Measurements from ENCODE around the gene ZCCHC24.

ZCCHC24 gene

DNA sequence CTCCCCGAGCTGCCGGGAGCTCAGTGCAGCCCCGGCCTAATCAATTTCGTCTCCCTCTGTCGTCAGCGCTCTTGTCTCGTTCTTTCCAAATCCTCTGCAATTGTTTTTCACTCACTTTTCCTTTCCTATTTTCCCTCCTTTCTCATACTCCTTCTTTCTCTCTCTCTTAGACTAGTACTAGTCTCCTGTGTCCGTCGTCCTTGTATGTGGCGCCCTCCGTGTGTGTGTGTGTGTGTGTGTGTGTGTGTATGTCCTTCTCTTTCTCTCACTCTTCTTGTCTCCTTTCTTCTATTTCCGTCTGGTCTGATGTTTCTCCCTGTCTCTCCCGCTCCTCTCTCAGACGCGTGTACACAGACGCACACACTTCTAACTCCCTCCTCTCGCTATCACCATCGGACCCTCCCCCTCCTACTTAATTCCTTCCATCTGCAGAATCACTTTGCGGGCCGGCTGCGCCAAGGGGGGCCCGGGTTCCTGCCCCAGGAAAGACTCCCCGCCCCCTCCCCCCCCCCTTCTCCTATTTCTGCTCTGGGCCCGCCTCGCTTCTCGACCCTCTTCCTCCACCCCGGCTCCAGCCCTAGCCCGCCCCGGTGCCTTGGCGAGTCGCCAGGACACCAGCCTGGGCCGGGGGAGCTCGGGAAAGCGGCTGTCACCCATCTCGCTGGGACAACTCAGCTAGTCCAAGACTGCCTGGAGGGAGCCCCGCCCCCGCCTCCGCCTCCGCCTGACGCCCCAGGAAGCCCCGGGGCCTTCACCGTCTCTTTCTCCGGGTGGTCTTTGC lies 743 bp upstream of the ZCCHC24 start:
- no peak for DNase-seq (ENCODE audit: low spot score)

DNA sequence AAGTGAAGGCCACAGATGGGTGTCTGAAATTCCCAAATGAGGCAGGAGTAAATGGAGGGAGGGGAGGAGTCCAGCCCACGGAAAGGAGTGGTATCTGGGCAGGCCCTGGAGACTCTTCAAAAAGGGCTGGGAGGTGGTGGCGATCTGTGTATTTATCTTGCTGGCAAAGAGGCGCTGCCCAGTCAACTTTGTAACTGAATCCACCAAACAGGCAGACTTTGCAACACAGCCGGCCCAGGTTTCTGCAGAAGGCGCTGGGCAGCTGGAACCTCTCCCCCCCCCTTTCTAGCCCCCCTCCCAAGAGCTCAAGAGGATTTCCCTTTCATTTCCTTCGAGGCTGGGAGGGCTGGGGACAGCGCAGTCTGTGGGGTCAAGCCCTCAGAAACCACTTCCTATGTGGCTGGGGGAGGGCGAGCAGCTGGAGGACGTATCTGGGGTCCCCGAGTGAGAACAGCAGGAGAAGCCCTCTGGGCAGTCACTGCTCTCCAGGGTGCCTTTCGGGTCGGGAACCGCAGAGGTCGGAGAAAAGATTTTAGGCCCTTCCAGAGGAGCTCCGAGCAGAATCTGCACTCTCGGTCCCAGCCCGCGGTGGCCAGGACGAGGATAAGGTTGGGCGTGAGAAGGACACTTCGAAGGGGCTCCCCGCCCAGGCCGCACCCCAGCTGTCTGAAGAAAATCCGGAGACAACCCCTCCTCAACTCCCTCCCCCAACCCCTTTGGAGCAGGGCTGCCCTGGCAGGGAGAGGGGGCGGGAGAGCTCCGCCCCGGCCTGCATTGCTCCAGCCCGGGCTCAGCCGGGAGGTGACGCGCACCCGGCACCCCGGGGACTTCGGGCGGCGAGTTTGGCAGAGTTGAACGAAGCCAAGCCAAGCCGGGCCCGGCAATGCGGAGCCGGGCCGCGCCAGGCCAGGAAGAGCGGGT lies 965 bp downstream of the ZCCHC24 start:
- peak; percentile 74 for DNase-seq (ENCODE audit: low spot score)

DNA sequence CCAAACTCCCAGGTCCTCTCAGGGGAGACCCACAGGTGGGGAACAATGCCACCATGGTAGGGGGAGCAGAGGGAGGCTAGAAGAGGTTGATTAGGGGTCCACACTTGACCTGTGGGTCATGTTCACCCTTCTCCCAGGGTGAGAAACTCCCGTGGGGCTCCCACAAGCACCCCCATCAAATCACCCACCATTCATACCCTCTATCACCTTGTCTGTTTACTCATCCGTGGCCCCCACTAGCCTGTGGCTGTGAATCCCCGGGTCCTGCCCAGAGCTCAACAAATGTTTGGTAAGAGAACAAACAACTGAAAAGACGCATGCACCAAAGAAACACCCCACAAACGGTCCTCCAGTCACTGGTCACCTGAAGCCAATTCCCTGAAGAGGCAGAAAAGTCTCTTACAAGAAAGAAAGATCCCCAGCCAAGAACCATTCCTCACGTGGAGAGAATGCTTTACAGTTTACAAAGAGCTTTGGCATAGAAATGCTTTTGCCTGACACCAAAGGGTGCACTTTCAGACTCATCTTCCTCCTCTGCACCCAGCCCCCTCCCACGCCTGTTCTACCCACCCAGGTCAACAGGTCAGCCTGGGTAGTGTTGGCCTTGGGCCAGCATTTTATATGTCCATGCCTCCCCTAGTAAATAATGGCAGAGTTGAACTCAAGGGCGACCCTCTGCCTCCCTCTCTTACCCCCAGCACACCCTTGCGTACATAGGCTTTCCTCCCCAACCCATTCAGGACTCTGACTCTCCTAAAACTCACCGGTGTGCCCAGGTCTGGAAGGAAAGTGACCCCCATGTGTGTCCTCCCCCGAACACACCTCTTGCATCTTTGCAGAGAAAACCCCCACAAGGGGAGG lies 1.9 kb downstream of the ZCCHC24 start:
- no peak for DNase-seq (ENCODE audit: low spot score)

GRCh38 chr10:79442171-79443040 lies 3.0 kb downstream of the ZCCHC24 start:
- DNase-seq (ENCODE audit: low spot score) = no peak

DNA sequence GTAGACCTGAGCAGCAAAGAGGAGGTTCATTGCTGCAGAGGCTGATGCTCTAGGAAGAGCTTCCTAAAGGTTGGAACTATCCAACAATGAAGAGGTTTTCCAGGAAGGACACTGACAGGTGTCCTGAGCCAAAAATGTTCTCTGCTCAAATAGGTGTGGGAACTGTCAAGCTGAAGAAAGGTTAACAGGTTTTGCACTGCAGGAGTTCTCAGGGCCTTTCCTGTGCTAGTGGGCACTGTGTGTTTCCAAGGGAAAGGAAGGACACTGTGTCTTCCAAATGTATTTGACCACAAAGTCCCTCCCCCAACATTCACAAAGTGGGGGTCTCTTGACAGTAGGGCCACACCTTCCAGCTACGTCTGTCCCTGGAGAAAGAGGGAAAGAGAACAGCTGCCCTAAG lies 4.0 kb downstream of the ZCCHC24 start:
- no peak for DNase-seq (ENCODE audit: low spot score)

- no peak for DNase-seq (ENCODE audit: low spot score)
These were observed 5.1 kb downstream of the ZCCHC24 start for GRCh38 chr10:79440281-79440680.

DNA sequence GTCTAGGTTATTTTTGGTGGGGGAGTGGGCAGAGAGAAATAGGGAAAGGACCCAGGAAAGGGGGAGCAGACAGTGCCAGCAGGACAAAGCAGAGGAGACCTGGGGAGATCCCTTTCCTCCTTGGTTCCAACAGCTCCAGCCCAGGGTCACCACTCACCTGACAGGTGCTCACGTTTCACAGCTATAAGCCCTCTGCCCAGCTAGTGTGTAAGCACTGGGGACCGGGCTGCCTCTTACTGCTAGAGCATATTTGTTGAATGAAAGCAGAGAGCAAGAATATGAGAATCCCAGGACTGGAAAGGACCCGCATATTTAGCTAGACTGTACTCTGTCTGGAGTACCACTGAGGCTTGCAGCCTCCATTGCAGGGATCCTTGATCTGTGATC lies 6.7 kb downstream of the ZCCHC24 start:
- no peak for DNase-seq (ENCODE audit: low spot score)

GRCh38 chr10:79438021-79438698 lies 7.3 kb downstream of the ZCCHC24 start:
- no peak for DNase-seq (ENCODE audit: low spot score)

GRCh38 chr10:79437111-79437814 lies 8.2 kb downstream of the ZCCHC24 start:
- no peak for DNase-seq (ENCODE audit: low spot score)

- no peak for DNase-seq (ENCODE audit: low spot score)
These were observed 8.6 kb downstream of the ZCCHC24 start for GRCh38 chr10:79436850-79437103.

- no peak for DNase-seq (ENCODE audit: low spot score)
These were observed 9.2 kb downstream of the ZCCHC24 start for GRCh38 chr10:79436066-79436849.

DNA sequence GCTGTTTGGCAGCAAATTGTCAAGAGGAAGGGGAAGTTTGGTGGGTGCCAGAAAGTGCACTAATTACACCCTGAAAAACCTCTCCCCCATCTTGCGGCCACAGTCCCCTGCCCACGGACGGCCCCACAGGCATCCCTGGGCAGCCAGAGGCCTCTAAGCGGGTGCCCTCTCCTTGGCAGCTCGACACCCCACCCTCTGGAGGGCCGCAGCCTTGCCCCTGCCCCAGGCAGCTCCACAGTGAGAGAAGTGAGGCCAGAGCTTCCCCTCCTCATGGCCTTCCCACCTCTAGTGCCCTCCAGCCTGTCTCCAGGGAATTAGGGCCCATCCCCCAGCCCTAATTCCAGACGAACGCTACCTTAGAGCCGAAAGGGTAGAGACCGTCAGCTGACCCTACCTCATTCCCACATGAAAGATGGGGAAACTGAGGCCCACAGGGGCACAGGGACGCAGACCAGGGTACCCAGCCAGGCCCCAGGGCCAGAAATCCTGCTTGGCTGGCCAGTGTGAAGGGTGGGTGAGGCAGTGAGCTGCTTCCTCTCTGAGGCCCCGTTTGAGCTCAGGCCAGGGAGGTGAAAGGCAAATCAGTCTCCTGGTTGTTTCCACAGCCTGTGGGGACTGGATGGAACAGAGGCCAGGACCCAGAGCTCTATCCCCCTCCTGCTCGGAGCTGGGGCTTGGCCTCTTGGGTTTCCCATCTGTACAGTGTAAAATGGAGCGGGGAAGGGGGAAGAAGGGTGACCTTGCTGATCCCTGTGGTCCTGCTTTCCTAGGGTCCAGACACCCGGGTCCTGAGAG lies 10.0 kb downstream of the ZCCHC24 start:
- no peak for DNase-seq (ENCODE audit: low spot score)

DNA sequence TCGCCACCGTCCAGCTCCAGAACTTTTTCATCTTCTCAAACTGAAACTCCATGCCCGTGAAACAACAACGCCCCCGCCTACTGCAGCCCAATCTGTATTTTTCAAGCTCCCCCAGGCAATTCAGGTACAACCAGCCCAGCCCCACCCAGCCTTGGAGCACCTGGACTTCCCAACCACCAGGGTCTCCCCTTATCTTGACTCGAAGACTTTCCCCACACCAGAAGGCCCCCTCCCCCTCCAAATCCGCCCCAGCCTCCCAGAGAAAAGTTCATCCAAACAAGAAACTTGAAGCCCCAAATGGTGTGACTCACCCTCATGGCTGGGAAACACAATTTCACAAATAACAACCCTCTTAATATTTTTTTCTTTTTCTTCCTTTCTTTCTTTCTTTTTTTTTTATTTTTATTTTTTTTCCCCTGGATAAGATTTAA lies 10.6 kb downstream of the ZCCHC24 start:
- DNase-seq (ENCODE audit: low spot score) = no peak

GRCh38 chr10:79434223-79434687 lies 11.2 kb downstream of the ZCCHC24 start:
- DNase-seq (ENCODE audit: low spot score) = no peak

DNA sequence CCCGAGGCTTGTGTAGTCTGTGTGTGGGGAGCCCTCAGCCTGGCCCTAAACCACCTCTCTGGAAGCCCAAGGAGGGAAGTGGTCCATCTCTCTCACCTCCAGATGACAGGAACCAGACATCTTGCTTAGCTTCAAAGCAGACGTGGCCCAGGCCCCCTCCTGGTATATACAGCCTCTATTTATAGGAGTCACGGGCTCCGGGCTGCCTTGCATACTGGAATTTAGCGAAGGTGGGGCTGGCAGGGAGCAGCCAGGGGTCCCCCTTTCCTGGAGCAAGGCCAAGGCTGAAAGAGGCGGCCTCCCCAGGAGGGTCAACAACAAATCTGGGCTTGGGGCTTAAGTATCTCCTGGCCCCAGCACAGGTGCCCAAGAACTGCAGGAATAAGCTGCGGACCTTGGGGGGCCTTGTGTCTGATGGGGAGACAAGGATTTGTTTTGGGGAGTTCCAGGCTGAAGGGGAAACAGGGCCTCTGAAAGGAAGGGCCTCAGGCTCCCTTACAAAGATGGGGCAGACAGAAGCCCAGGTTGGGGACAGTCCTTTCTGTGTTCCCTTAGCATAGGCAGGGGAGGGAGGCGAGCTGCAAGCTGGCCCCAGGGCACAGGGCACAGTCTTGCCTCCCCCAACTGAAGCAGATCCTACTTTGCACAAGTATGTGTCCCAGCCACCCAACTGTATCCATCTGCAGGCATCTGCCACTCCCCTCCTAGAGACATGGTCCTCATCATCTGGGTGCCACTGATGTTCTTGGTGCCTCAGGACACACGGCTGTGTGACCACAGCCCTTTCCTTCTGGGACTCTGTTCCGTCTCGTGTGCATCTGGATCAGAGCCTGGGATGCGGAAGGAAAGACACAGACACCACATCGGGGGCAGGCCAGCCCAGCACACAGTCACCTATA lies 11.9 kb downstream of the ZCCHC24 start:
- no peak for DNase-seq (ENCODE audit: low spot score)

DNA sequence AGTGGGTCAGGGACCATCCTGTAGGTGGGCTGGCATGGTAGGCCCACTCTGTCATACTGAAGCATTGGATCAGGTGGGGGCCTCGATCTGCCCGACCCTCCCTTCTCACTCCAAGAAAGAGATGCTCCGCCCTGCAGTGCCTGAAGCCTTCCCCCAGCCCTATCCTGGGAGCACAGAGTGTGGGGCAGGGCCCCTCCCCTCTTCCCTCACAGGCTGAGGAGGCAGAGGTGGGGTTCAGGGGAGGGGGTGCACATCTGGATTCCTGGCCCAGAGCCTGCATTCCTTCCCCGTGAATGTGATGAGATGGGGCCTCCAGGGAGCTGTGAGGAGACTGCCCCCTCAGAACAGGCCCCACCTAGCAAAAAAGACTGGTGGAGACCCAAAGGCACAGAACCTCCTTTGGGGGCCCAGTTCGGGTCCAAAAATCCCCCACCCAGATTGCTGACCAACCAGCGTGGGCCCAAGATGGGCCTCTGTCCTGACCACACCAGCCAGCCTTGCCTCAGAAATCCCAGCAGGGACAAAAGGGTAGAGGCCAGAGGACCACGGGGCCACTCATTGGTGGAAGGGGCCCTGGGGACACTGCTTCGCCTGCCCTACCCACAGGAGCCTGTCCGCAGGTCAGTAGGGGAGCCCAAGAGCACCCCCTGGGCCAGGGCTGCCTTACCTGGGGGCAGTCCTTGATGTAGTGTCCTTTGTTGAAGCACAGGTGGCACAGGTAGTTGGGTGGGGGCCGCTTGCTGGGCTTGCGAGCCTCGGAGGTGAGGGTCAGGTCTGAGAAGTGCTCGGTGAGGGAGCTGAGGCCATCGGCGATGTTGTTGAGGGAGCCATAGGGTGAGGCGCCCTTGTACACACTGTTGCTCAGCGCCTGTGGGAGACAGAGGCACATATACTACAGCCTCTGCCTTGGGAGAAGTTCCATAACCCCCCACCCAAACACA lies 13.3 kb downstream of the ZCCHC24 start:
- DNase-seq (ENCODE audit: low spot score) = no peak
